ENCODE measurements around the gene SP110. TPM values are rescaled to one million over a fixed set of nuclear protein-coding genes. Genes with fewer than 3 reads are reported as not detected.

SP110 gene
- total RNA-seq, 1 experiment from 2014 or later: 11.0 TPM

DNA sequence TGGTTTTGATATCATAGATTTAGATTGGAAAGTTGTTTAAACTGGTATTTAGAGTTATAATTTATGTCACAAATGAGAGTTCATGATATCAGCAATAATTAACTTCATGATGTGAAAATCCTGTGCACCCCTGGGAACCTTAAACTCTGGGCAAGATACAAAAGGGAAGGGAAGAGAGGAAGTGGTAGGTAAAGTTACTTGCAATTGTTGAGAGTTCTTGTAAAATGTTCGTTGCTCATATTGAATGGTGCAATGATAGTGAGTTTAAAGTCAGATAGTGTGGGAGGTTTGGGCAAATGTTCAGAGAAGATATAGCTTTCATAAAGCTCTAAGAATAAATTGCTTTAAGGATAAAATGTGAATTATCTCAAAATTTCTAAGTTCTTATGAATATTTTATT is 75.4 kb downstream of the SP110 start:
- TF ChIP-seq EZH2 (IDR thresholded peaks at IDR 0.05; ENCODE audit: borderline replicate concordance, low read depth, low read length, poor library complexity, severe bottlenecking): no peak
- TF ChIP-seq, protein P1, sequence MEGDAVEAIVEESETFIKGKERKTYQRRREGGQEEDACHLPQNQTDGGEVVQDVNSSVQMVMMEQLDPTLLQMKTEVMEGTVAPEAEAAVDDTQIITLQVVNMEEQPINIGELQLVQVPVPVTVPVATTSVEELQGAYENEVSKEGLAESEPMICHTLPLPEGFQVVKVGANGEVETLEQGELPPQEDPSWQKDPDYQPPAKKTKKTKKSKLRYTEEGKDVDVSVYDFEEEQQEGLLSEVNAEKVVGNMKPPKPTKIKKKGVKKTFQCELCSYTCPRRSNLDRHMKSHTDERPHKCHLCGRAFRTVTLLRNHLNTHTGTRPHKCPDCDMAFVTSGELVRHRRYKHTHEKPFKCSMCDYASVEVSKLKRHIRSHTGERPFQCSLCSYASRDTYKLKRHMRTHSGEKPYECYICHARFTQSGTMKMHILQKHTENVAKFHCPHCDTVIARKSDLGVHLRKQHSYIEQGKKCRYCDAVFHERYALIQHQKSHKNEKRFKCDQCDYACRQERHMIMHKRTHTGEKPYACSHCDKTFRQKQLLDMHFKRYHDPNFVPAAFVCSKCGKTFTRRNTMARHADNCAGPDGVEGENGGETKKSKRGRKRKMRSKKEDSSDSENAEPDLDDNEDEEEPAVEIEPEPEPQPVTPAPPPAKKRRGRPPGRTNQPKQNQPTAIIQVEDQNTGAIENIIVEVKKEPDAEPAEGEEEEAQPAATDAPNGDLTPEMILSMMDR (conservative IDR thresholded peaks at IDR 0.05; ENCODE audit: low read depth, low read length): no peak
- H3K9me3 ChIP-seq (ENCODE audit: low read depth, low read length, poor library complexity, severe bottlenecking): no peaks in the 10 kb centered on the region
- H3K27me3 ChIP-seq (replicated peaks; ENCODE audit: insufficient read depth, low read depth, low read length, poor library complexity): no peaks in the 10 kb centered on the region
- no peaks in the 10 kb centered on the region for H3K36me3 ChIP-seq (ENCODE audit: insufficient read depth, low read length, poor library complexity, severe bottlenecking)
- H3K4me3 ChIP-seq (ENCODE audit: low read depth, low read length, poor library complexity, severe bottlenecking): no peak overlapping the region
- ChIA-PET POLR2A (ENCODE audit: low non-redundant PET) (no interaction called here), CTCF (no interaction called here)
- no peak overlapping the region for H3K27ac ChIP-seq (ENCODE audit: low read depth, low read length, poor library complexity, severe bottlenecking)
- intact Hi-C loops (cut with micrococcal nuclease; ENCODE audit: unreplicated experiment): no loop called here
- DNase-seq (ENCODE audit: low spot score): no peak
- BruUV-seq (replicated peaks): no TSS peak
- no peaks in the 10 kb centered on the region for H3K4me1 ChIP-seq (ENCODE audit: insufficient read depth, low read length, poor library complexity, severe bottlenecking)

DNA sequence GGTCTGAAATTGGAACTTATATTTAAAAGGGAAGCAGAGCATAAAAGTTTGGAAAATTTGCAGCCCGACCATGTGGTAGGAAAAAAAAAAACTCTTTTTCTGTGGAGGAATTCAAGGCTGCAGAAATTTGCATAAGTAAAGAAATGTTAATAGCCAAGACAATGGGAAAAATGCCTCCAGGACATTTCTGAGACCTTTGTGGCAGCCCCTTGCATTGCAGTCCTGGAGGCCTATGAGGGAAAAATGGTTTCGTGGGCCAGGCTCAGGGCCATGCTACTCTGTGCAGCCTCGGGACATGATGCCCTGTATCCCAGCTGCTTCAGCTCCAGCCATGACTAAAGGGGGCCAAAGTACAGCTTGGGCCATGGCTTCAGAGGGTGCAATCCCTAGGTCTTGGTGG is 79.1 kb downstream of the SP110 start:
- Histone ChIP-seq H3K4me3 (ENCODE audit: low read depth, low read length, poor library complexity, severe bottlenecking) (no peak overlapping the region), H3K36me3 (ENCODE audit: insufficient read depth, low read length, poor library complexity, severe bottlenecking) (no peaks in the 10 kb centered on the region), H3K4me1 (ENCODE audit: insufficient read depth, low read length, poor library complexity, severe bottlenecking) (no peaks in the 10 kb centered on the region), H3K27ac (ENCODE audit: low read depth, low read length, poor library complexity, severe bottlenecking) (no peak overlapping the region), H3K27me3 (replicated peaks; ENCODE audit: insufficient read depth, low read depth, low read length, poor library complexity) (no peaks in the 10 kb centered on the region), H3K9me3 (ENCODE audit: low read depth, low read length, poor library complexity, severe bottlenecking) (no peaks in the 10 kb centered on the region)
- intact Hi-C loops (cut with micrococcal nuclease; ENCODE audit: unreplicated experiment): no loop called here
- no TSS peak for BruUV-seq (replicated peaks)
- TF ChIP-seq, protein P1 (conservative IDR thresholded peaks at IDR 0.05; ENCODE audit: low read depth, low read length): no peak
- no peak for TF ChIP-seq EZH2 (IDR thresholded peaks at IDR 0.05; ENCODE audit: borderline replicate concordance, low read depth, low read length, poor library complexity, severe bottlenecking)
- ChIA-PET CTCF (no interaction called here), POLR2A (ENCODE audit: low non-redundant PET) (no interaction called here)
- no peak for DNase-seq (ENCODE audit: low spot score)

DNA sequence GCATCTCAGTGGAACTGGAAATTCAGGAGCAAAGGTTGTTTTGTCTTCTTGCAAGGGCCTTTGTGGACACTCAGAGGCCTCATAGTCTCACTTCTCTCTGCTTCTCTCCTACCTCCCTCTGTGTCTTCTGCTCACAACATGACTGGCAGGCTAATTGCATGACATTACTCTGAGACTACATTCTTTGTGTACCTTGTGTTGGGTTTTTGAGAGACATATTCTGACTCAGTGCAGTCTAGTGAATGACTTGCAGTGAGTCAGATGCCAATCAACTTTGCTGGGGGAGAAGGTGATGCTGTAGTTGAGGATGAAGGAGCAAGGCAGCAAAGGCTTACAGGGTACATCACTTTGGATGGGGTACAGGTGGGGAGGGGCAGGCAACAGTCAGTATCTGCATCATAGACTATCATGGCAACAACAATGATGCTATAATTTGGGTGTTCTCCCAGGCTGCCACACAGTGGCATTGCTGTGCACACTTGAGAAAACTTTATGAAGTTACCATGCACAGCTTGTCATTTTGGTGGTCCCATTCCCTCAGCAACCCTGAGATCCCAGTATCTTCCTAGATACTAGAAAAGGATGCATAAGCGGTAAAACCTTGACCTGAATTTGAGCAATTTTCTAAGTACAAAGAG is 81.8 kb downstream of the SP110 start:
- Histone ChIP-seq H3K4me1 (ENCODE audit: insufficient read depth, low read length, poor library complexity, severe bottlenecking) (no peaks in the 10 kb centered on the region), H3K27me3 (replicated peaks; ENCODE audit: insufficient read depth, low read depth, low read length, poor library complexity) (no peaks in the 10 kb centered on the region), H3K4me3 (ENCODE audit: low read depth, low read length, poor library complexity, severe bottlenecking) (no peak overlapping the region), H3K36me3 (ENCODE audit: insufficient read depth, low read length, poor library complexity, severe bottlenecking) (no peaks in the 10 kb centered on the region), H3K27ac (ENCODE audit: low read depth, low read length, poor library complexity, severe bottlenecking) (no peak overlapping the region), H3K9me3 (ENCODE audit: low read depth, low read length, poor library complexity, severe bottlenecking) (no peaks in the 10 kb centered on the region)
- intact Hi-C loops (cut with micrococcal nuclease; ENCODE audit: unreplicated experiment): no loop called here
- ChIA-PET CTCF (no interaction called here), POLR2A (ENCODE audit: low non-redundant PET) (no interaction called here)
- TF ChIP-seq EZH2 (IDR thresholded peaks at IDR 0.05; ENCODE audit: borderline replicate concordance, low read depth, low read length, poor library complexity, severe bottlenecking): no peak
- TF ChIP-seq, protein P1 (conservative IDR thresholded peaks at IDR 0.05; ENCODE audit: low read depth, low read length): 0 out of 2 replicates have a peak, but pooled peaks have one; percentile 15
- no peak for DNase-seq (ENCODE audit: low spot score)
- BruUV-seq (replicated peaks): no TSS peak
